GM19239 (cell line): ENCODE results near the gene DBP.
A peak's percentile ranks its signal among the peaks of the same experiment; 100 is the strongest.

Experiments used
- DNase-seq: peaks from one replicate; pipeline ENCODE4 v3.0.0; 2011; ENCODE audit warnings: low spot score; ENCODE audit not compliant: insufficient read length
- FAIRE-seq: peaks from 2 replicates; lab custom pipeline; 2011; peaks lifted over from hg19 to GRCh38; lab: Jason Lieb, UNC

DBP gene

DNA sequence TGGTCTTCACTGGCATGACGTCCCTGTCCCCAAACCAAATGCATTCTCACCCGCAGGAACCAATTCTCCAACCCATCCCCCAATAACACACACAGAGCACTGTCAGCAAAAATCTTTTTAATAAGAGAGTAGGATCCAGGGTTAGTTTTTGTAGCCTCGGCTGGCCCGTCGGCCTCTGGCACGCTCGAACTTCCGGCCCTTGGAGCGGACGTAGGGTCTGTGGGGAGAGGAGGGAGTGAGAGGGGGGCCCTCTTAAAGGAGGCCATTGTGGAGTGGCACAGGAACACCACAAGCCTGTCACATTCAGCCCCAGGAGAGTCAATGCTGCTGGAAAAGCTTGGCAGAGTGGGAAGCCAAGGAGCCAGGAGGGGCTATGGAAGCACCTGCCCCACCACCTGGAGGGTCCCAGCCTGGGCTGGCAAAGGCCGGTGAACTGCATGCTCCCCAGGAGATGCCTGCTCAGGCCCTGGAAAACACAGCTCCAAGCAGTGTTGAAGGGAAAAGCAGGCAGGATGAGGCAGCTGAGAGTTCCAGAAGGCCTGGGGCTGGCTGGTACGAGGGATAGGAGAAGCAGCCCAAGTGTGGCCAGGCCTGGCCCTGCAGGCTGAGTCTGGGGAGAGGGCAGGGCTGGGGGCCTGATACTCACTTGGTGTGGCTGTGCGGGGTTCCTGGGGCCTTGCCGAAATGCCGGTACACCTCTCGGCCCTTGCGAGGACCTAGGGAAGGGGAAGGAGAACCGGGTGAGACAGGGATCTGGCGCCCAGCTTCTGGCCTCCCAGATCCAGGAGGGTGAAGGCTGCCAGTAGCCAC, 21.7 kb downstream of the DBP start:
- FAIRE-seq (no peak), DNase-seq (no peak)

DNA sequence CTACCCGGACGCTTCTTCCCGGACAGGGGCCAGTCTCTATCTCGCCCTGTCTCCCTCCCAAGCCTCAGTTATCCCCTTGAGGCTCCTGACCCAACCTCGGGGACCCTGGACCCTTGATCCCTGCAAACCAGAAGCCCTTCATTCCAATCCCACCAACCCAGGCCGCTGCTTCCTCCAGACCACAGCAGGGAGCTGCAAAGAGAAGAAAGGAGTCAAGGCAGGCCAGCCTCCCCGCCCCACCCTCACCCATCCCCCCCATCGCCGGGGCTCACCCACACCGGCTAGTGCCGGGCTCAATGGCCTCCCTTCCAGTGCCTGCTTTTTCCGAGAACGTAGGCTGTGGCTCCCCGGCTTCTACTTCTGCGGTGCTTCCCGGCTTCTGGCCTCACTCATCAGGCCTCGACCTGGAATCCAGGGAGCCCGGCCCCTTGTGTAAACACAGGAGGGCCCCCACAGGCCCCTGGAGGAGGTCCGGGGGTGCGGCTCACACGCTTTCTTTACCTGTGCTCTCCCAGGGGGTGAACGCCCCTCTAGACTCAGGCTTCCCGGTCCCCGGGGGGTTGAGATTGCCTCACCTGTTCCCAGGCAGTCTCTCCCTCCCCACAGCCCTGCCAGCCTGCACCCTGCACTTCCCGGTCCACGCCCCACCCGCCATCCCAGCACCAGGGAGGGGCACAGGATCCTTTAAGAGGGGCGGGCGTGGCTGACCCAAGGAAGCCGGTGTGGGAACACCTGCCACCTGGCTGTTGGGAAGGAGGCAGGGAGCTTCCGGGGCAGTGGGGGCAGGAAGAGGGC, 22.5 kb downstream of the DBP start, which contains the start of gene FAM83E:
FAM83E (minus strand) TSS at position 641 of the 795 bp plus-strand sequence. CDS start 1,704 bp downstream, outside the sequence.
- no peak for FAIRE-seq
- no peak for DNase-seq

DNA sequence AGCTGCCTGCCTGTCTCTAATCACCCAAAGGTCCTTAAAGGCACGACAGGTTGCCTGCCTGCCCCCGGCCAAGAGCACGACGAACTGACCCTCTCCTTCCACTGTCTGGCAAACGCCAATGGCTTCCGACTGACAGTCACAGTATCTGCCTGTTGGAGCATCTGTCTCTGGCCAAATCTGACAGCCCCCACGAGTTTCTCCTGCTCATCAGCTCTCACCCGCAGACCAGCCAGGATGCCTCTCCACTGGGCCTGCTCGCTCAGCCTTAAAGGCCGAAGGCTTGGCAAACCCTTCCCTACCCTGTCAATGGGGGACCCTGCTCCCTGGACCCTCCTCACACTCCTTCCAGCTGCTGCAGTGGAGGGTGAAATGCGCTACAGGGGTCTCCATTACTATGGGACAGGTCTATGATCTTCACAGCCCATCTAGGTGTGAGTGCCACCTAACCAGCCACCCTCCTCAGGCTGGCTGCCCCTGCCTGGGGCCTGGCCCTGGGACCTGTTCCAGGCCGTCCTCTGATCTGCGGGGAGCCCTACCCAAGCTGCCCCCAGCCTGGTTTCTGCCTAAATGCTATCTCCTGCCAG, 23.2 kb downstream of the DBP start:
- FAIRE-seq (no peak), DNase-seq (no peak)

GRCh38 chr19:48613024-48613851, 23.9 kb downstream of the DBP start:
- FAIRE-seq: no peak

GRCh38 chr19:48611872-48612271, 25.3 kb downstream of the DBP start:
- DNase-seq (no peak), FAIRE-seq (no peak)

More at GRCh38 chr19:48613024-48613851, 23.9 kb downstream of the DBP start:
- DNase-seq: no peak

GRCh38 chr19:48609571-48610108, 27.5 kb downstream of the DBP start:
- FAIRE-seq (no peak), DNase-seq (no peak)

GRCh38 chr19:48608798-48609263, 28.3 kb downstream of the DBP start:
- peak; percentile 79 for FAIRE-seq
- peak; percentile 86 for DNase-seq

GRCh38 chr19:48607359-48607755, 29.8 kb downstream of the DBP start:
- DNase-seq (no peak), FAIRE-seq (no peak)

DNA sequence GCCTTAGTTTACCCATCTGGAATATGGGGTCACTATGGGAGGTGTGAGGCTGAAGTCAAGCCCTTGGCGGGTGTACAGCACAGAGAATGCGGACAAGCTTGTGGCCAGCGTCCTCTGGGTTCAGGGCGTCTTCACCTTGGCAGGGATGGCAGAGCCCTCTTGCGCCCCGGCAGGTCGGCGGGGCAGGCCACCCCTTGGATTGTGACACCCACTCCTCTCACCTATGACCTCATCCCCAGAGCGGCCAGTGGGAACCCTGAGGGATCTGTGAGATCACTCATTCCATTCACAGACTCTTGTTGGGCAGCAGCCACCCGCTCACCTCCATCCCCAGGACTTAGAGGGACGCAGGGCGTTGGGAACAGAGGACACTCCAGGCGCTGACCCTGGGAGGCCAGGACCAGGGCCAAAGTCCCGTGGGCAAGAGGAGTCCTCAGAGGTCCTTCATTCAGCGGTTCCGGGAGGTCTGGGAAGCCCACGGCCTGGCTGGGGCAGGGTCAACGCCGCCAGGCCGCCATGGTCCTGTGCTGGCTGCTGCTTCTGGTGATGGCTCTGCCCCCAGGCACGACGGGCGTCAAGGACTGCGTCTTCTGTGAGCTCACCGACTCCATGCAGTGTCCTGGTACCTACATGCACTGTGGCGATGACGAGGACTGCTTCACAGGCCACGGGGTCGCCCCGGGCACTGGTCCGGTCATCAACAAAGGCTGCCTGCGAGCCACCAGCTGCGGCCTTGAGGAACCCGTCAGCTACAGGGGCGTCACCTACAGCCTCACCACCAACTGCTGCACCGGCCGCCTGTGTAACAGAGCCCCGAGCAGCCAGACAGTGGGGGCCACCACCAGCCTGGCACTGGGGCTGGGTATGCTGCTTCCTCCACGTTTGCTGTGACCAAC, 30.5 kb downstream of the DBP start, which contains the start of gene SPACA4:
SPACA4 (plus strand) TSS at position 280 of the 896 bp plus-strand sequence; CDS start at position 517, 237 bp downstream.
- DNase-seq (no peak), FAIRE-seq (no peak)

GRCh38 chr19:48603850-48604249, 33.3 kb downstream of the DBP start:
- DNase-seq: no peak
- no peak for FAIRE-seq

DNA sequence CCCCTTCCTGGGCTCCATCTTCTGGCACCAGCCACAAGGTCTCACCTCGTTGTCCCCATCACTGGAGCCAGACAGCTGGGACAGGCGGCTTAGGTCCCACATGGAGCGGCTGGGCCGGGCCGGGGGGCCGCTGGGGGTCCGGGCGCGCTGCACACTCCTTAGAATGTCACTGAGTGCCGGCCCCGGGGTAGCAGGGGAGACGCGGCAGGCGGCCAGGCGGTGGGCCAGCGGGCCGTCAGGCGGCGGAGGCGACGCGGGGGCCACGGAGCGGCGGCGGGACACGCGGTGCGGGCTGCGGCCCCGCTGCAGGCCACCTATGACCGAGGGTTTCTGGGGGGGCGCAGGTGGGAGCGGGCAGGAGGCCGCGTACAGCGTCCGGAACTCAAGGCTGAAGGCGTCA, 33.7 kb downstream of the DBP start:
- no peak for FAIRE-seq
- no peak for DNase-seq

DNA sequence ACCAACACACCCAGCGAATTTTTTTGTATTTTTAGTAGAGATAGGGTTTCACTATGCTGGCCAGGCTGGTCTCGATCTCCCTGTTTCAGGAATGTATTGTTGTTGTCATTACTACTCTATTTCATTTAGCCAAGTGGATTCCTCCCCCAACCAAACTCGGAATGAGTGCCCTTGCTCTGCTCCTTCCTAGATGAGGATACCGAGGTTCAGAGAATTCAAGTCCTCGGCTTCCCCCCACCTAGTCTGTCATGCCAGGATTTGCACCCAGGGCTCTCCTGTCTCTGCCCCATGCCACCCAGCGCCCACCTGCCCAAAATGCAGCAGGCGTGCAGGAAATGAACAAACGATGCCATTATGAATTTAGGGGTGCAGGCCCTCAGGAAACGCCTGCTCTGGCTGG, 34.2 kb downstream of the DBP start:
- no peak for DNase-seq
- no peak for FAIRE-seq

DNA sequence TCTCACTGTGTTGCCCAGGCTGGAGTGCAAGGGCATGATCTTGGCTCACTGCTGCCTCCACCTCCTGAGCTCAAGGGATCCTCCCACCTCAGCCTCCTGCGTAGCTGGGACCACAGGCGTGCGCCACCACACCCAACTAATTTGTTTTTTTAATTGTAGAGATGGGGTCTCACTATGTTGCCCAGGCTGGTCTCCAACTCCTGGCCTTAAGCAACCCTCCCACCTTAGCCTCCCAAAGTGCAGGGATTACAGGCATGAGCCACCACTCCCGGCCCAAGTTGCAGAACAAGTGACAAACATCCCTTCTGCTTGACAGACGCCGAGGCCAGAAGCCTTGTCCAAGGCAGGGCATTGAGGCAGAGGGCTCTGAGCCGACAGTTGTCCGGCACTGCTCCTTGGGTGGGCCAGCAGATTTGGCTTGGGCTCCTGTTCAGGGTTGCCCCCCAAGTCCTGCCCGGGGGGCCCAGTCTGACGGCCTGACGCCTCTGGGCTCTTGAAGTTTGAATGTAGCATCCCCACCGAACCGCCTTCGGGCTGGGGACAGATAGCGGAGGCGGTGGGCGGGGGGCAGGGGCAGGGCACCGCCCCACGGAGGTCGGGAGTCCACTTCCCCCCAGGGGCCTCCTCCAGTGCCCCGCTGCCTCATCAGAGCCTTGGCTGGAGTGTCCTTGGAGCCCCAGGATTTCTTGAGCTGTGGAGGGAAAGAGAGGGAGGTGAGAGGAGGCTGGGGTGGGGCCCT, 36.3 kb downstream of the DBP start:
- DNase-seq (no peak), FAIRE-seq (no peak)

- DNase-seq (no peak), FAIRE-seq (no peak)
These were observed 38.0 kb downstream of the DBP start for GRCh38 chr19:48598996-48599700.

DNA sequence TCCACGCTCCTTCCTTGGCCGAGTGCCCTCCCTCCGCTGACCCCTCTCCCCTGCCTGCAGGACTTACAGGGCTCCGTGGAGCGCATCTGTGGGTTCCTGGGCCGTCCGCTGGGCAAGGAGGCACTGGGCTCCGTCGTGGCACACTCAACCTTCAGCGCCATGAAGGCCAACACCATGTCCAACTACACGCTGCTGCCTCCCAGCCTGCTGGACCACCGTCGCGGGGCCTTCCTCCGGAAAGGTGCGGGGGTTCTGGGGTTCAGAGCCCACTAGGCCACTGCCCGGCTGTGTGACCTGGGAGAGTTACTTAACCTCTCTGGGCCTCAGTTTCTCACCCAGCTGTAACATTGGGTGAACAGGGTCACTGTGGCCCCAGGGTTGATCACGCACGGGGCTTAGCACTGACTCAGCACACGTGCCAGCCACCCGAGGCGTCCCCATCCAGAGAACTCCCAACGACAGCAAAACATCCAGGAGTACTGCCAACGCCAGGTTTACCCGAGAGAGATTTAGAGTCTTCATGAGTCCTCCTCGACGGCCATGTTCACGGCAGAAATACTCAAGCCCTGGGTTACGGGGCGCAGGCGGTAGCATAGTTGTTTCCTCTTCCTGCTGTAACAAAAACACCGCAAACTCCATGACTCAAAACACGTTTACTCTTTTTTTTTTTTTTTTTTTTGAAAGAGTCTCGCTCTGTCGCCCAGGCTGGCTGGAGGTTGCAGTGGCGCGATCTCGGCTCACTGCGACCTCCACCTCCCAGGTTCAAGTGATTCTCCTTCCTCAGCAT, 40.3 kb downstream of the DBP start:
- DNase-seq: no peak
- FAIRE-seq: no peak

- FAIRE-seq: no peak
- DNase-seq: no peak
These were observed 40.9 kb downstream of the DBP start for GRCh38 chr19:48596237-48596636.

DNA sequence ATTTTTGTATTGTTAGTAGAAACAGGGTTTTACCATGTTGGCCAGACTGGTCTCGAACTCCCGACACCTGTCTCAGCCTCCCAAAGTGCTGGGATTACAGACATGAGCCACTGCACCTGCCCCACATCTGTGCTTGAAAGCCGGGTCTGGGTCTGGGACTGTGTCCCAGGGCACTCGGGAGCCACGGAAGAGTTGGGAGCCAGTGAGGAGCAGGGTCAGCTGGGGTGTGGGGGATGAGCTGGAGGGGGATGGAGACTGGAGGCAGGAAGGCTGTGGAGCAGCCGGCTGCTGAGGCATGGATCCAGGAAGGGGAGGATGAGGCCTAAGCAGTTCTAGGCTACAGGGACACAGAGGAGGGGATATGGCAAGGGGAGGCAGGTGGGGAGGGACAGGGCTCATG, 41.3 kb downstream of the DBP start:
- no peak for DNase-seq
- no peak for FAIRE-seq
